ENCODE data around the gene LSS.

DNA sequence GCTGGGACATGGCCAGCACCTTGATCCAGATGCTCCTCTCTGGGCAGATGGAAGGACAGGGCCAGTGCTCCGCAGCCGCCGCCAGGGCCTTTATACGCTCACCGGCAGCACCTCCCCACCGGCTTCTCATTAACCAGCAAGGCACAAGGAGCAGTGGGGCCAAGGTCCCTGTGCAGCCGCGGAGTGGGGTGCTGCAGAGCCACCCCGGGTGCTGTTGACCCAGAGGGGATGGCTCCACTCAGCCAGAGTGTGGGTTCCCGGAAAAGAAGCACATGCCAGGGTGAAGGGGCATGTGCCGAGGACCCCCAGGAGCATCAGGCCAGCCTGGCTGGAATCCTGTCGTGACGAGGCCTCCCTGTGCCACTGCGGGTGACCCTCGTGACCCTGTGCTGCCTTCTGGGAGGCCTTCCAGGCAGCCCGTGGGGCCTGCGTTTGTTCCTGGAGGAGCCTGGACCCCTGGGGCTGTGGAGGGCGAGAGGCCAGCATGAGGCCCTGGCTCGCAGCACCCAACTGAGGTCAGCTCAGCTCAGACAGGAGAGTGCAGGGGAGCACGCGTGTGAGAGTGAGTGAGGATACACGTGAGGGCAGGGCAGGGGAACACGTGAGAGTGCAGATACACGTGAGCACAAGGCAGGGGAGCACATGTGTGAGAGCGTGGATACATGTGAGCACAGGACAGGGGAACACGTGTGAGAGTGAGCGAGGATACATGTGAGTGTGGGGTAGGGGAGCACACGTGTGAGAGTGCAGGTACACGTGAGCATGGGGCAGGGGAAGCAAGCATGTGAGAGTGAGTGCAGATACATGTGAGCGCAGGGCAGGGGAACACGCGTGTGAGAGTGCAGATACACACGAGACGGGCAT is 72.8 kb downstream of the LSS start, which contains the start of gene FTCD:
- TF ChIP-seq, protein P1, sequence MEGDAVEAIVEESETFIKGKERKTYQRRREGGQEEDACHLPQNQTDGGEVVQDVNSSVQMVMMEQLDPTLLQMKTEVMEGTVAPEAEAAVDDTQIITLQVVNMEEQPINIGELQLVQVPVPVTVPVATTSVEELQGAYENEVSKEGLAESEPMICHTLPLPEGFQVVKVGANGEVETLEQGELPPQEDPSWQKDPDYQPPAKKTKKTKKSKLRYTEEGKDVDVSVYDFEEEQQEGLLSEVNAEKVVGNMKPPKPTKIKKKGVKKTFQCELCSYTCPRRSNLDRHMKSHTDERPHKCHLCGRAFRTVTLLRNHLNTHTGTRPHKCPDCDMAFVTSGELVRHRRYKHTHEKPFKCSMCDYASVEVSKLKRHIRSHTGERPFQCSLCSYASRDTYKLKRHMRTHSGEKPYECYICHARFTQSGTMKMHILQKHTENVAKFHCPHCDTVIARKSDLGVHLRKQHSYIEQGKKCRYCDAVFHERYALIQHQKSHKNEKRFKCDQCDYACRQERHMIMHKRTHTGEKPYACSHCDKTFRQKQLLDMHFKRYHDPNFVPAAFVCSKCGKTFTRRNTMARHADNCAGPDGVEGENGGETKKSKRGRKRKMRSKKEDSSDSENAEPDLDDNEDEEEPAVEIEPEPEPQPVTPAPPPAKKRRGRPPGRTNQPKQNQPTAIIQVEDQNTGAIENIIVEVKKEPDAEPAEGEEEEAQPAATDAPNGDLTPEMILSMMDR (IDR thresholded peaks at IDR 0.05), result no peak
- TF ChIP-seq POLR2A (IDR thresholded peaks at IDR 0.05) (no peak), POLR2AphosphoS5 (IDR thresholded peaks at IDR 0.05) (no peak), EP300 (IDR thresholded peaks at IDR 0.05) (no peak)

Measured in stomach (tissue), 4 donors.